ENCODE data around the gene DAB2IP.

GRCh38 chr9:121693388-121693670 is 41.9 kb downstream of the DAB2IP start:
- no peak for TF ChIP-seq CTCF (IDR thresholded peaks at IDR 0.05; ENCODE audit: insufficient read depth, low read depth, low read length)
- no peak for TF ChIP-seq EZH2 (IDR thresholded peaks at IDR 0.05; ENCODE audit: insufficient read depth, low read length)
